Stimulated activated CD4-positive, alpha-beta T cell treated with anti-CD3 and anti-CD28 coated beads, Interleukin-12 subunit alpha, Interleukin-12 subunit beta, amount 100 ng/mL, for 24 hours (primary cell): Measurements from ENCODE around the gene AGPAT1.
A peak's percentile ranks its signal among the peaks of the same experiment; 100 is the strongest.
"Not testable (repeated sequence)": the region's sequence is repeated elsewhere in the genome, so short reads cannot be mapped to it uniquely, and the experiment has no call there.

Experiments used
- DNase-seq, 2 experiments: peaks; one replicate each; pipeline ENCODE4 v3.0.0-alpha.2; 2020; ENCODE audit warnings: low read depth in 2 of 2

The AGPAT1 gene

DNA sequence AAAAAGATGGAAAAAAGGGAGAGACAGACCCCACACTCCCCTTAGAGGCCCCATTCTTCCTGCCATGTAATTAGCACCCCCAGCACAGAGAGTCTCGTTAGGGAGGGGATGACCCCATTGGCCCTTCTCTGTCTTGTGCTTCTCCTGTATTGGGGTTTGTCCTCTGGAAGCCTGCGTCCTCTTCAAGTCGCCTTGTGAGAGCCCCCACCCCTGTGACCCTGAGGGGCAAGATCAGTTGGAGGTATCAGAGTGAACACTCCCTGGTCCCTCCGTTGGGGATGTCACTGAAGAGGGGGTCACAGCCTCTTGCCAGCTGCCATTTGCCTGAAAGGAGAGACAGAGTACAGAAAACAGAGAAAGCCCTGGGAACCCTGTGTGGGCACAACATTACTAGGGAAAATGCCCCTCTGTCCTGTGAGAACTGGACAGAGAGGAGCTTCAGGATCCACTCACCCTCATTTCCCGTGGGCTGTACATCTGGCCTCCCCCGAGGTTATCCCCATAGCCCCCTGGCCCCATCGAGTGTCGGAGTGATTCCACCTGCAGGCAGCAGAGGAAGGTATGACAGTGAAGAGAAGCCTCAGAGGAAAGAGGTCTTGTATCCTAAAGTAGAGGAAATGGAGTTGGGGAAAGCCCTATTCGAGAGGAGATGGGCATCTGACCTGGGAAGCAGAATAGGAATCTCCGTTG is 10.4 kb upstream of the AGPAT1 start:
- not testable (repeated sequence) for DNase-seq

DNA sequence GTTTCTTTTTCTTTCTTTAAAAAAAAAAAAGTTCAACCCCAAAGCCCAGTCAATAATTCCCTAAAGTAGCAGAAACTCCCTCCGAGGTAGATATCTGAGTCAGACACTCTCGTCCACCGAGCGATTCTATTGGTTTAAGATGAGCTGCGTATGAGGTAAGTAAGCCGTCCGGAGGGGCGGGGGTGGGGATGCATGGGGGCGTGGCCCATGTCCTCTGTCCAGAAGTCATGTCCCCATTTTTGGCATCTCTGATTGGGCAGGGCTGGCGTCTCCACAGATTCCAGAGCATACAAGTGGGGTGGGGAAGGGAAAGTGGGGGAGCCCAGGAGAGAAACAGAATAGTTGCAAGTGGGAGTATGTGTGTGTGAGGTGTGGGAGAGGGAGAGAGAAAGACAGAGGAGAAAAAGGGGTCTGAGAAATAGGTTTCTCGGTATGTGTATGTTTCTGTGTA is 9.8 kb upstream of the AGPAT1 start:
- peak; percentile 37 to 59 for DNase-seq

DNA sequence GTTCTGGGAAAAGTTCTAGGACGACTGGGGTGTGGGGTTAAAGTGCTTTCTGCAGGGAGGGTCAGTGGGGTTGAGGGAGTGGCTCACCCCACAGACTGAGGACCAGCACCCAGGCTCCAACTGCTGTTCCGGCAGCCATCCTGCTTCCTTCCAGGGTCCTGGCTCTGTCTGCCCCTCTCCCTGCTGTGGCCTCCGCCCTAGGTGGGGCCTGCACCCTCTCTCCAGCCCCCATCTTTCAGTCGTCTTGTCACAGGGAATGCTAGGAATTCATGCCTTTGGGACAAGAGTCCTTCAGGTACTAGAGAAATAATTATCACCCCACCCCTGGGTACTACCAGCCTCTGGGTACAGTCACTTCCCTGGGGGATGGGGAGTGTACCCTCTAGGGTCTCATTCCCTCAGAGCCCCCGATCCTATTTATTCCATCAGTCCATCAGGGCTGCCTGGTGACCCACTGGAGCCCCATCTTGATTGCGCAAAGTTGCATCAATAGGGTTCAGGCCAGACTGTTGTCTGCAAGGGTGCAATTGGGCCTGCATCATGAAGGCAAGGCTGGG is 8.3 kb upstream of the AGPAT1 start, which contains the start of gene AGER:
TSS of gene AGER (minus strand) at position 170 of the 557 bp plus-strand sequence. CDS start at position 139, 31 bp downstream.
- DNase-seq: no peak

GRCh38 chr6:32183483-32184083 is 7.7 kb upstream of the AGPAT1 start:
- no peak for DNase-seq

- DNase-seq: no peak
These were observed 7.1 kb upstream of the AGPAT1 start for GRCh38 chr6:32183030-32183429.

DNA sequence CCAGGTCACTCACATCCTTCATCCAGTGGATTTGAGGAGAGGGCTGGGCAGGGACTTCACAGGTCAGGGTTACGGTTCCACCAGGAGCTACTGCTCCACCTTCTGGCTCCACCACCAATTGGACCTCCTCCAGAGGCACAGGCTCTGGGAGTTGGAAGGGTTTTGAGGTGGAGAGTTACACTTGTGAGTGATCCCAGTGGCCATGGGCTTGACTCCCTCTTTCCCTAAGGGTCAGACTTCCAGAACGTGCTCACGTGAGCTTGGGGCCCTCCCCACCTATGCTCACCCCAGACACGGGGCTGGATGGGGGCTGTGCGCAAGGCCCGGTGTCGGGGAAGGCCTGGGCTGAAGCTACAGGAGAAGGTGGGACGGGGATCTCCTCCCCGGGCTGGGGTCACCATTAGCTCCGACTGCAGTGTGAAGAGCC is 6.7 kb upstream of the AGPAT1 start:
- no peak for DNase-seq

- DNase-seq: no peak
These were observed 6.1 kb upstream of the AGPAT1 start for GRCh38 chr6:32181915-32182529.

- no peak for DNase-seq
These were observed 5.3 kb upstream of the AGPAT1 start for GRCh38 chr6:32181148-32181702.

DNA sequence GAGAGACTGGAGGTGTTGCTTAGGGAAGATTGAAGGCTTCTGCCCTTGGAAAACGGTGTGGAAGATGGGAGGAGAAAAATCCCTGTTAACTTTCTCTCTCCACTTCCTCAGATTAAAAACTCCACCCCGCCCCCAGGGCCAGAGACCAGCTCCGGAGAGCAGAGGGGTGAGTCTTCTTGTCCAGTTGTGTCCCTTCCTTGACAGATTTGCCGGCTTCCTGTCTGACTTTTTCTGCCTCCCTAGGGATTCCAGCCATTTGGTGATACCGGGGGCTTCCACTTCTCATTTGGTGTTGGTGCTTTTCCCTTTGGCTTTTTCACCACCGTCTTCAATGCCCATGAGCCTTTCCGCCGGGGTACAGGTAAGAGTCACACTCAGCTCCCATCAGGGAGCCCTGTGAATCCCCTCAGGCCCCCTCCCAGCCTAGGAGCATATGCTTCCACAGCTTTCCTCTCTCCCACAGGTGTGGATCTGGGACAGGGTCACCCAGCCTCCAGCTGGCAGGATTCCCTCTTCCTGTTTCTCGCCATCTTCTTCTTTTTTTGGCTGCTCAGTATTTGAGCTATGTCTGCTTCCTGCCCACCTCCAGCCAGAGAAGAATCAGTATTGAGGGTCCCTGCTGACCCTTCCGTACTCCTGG is 4.0 kb upstream of the AGPAT1 start:
- no peak for DNase-seq

GRCh38 chr6:32178547-32179440 is 2.9 kb upstream of the AGPAT1 start:
- DNase-seq: no peak

DNA sequence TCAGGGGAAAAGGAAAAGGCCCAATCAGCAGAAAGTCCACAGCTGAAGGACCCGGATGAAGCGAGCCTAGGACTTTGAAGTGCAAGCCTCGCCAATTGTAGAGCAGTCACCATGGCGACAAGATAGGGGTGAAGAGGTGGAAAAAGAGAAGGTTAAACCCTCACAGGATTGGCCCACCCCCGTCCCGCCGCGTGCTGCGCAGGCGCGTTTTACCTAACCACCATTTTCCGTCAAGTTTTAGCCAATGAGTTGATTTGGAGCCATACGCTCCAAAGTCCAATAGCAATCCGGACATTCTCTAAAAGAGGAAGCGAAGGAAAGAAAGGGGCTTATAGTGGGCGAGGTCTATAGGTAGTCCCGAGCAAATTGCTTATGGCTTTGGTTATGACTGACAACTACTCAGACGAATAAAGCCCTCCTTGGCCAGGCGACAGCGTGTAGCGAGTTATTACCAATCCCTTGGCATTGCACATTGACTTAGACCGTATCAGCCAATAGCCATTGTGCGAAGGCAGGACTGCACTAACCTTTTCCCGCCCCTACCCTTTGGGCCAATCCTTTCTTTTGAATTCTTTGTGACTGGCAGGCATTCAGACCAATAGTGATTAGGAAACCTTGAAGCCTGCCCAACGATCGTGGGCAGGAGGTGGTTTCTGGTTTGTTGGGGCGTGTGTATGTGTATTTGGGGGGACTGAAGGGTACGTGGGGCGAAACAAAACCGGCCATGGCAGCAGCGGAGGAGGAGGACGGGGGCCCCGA is 2.1 kb upstream of the AGPAT1 start, which contains the start of gene RNF5:
TSS of gene RNF5 (plus strand) at position 618 of the 759 bp plus-strand sequence. CDS start at position 725, 107 bp downstream.
- DNase-seq: peak; percentile 83 to 85

DNA sequence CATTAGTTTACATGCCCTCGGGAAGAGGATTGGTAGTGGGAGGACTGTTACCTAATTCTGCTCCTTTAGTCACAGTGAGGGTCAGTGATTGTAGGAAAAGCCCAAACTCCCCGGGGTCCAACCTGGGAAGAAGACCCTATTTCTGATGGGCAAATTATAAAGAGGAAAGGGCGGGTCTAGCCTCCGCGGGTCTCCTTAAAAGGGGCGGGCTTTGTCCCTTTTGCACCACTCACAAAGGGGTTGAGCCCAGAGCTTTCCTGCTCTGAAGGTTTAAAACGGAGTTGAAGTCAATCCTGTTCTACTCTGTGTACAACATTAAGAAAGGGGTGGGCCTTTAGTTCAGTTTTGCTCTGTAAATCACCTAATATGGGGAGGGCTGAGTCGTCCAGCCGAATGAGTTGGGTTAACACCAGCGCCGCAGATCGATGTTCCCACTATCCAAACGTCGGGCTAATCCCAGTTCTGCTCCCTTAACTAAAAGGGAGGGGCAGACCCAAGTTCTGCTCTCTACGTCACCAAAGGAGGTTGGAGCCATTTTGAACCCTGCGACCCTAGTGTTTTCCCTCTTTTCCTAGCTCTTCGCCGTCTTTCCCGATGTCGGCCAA is 1.4 kb upstream of the AGPAT1 start:
- DNase-seq: no peak

DNA sequence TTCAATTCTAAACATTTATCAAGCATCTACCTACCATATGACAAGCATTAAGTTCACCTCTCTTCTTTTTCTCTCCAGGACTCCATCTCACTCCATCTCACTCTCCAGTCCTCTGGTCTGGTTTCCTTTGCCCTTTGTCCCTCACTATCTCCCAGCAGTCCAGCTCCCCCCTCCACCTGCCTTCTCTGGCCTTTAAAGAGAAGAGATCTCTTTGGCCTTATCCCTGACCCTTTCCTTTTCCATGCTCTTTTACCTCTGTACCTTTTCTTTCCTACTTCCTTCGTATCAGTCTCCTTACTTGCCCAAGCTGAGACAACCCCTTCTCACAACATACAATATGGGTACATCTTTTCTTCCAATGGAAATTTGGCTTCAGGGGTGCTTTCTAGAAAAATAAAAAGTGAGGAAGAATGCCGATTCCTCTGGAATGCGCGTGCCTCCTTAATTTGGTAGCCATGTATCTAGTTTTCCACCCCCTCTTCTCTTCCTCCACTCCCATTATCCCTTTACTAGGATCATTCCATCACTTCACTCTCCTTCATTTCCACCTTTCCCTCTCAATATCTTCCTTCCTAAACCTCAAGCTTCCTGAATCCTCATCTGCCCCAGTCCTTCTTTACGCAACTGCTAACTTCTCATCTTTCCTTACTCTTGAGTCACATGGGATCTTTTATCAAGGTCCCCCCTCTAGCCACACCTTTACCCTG is 745 bp upstream of the AGPAT1 start:
- no peak for DNase-seq

DNA sequence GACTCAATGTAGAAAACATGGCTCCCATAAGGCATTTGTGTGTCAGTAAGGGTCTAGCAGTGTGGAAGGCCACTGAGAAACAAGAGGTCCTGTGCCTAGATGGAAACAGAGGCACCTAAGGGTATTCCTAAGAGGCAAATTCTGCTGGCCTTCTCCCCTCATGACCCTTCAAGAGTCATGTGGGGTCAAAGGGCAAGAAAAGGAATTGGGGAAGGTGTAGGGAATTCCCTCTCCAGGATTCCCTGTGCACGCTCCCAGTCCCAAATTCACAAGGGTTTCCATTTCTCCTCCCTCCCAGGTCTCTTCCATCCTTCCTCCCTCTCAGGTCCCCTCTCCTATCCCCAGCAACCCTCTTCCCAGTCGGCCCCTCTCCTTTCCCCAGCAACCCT is 568 bp downstream of the AGPAT1 start:
- no peak for DNase-seq

DNA sequence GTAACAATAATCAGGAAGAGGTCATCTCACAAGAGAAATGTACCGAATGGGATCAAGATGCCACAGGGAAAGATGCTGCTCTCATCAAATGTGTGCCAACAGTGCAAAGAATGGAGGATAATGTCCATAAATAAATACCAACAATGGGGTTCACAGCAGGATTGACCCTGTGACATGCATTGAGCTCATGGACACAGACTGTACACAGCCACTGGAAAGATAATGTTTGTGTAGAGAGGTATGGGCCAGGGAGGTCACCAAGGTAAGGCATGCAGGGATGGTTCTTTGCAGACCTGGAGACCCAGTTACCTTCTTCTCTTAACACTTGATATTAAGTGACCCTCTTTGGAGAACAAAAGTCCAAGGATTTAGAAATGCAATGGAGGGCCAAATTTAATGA is 1.5 kb downstream of the AGPAT1 start:
- DNase-seq: no peak

GRCh38 chr6:32173051-32173727 is 2.7 kb downstream of the AGPAT1 start:
- DNase-seq: no peak

GRCh38 chr6:32171234-32171633 is 4.7 kb downstream of the AGPAT1 start:
- no peak for DNase-seq

- DNase-seq: no peak
These were observed 5.6 kb downstream of the AGPAT1 start for GRCh38 chr6:32170294-32170693.
